Keratinocyte (primary cell): Measurements from ENCODE around the gene PPARD.

Experiments used
- EZH2 ChIP-seq: IDR thresholded peaks from one replicate; pipeline ENCODE4 v1.6.1; 2012; ENCODE audit warnings: inconsistent platforms, mild to moderate bottlenecking, low read length, moderate library complexity
- TF ChIP-seq, protein P1 (sequence below), 3 experiments: IDR thresholded peaks in 1 of 3; conservative IDR thresholded peaks in 1 of 3; optimal IDR thresholded peaks in 1 of 3; 2 replicates in 2 of 3; 3 replicates in 1 of 3; pipeline versions ENCODE3 to v1.5.1; 2011; ENCODE audit warnings: low read length in 3 of 3, mild to moderate bottlenecking in 3 of 3, moderate library complexity in 2 of 3, control low read depth in 1 of 3, inconsistent platforms in 1 of 3; ENCODE audit not compliant: insufficient read depth in 2 of 3; ENCODE audit errors: extremely low read depth in 1 of 3

DNA sequence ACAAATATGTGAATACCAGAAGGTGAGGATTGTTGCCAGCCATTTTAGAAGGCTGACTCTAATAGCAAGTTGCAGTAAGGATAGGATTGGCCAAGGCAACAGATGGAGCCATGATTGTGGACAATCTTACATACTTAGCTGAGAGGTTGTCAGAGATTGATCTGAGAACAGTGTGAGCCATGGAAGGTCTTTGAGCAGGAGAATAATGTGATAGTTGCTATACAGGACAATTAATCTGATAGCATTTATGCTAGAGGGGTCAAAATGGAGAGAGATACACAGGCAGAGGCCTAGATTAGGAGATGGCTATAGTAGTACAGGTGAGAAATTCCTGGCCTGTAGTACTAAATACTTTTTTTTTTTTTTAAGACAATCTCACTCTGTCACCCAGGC is 23.8 kb downstream of the PPARD start:
- TF ChIP-seq, protein P1, sequence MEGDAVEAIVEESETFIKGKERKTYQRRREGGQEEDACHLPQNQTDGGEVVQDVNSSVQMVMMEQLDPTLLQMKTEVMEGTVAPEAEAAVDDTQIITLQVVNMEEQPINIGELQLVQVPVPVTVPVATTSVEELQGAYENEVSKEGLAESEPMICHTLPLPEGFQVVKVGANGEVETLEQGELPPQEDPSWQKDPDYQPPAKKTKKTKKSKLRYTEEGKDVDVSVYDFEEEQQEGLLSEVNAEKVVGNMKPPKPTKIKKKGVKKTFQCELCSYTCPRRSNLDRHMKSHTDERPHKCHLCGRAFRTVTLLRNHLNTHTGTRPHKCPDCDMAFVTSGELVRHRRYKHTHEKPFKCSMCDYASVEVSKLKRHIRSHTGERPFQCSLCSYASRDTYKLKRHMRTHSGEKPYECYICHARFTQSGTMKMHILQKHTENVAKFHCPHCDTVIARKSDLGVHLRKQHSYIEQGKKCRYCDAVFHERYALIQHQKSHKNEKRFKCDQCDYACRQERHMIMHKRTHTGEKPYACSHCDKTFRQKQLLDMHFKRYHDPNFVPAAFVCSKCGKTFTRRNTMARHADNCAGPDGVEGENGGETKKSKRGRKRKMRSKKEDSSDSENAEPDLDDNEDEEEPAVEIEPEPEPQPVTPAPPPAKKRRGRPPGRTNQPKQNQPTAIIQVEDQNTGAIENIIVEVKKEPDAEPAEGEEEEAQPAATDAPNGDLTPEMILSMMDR (optimal IDR thresholded peaks at IDR 0.05 in 1 of 3, IDR thresholded peaks at IDR 0.05 in 1 of 3, conservative IDR thresholded peaks at IDR 0.05 in 1 of 3; ENCODE audit: extremely low read depth in 1 of 3, insufficient read depth in 2 of 3, low read length in 3 of 3), result no peak
- TF ChIP-seq EZH2, result no peak
